Measurements from ENCODE around the gene L3HYPDH. TPM values are rescaled to one million over a fixed set of nuclear protein-coding genes. Genes with fewer than 3 reads are reported as not detected.
A peak's percentile ranks its signal among the peaks of the same experiment; 100 is the strongest.
"Not testable (repeated sequence)": the region's sequence is repeated elsewhere in the genome, so short reads cannot be mapped to it uniquely, and the experiment has no call there.

Gene L3HYPDH
- polyA plus RNA-seq, 3 donors = 34.9 to 63.4 (median 51.9) TPM

DNA sequence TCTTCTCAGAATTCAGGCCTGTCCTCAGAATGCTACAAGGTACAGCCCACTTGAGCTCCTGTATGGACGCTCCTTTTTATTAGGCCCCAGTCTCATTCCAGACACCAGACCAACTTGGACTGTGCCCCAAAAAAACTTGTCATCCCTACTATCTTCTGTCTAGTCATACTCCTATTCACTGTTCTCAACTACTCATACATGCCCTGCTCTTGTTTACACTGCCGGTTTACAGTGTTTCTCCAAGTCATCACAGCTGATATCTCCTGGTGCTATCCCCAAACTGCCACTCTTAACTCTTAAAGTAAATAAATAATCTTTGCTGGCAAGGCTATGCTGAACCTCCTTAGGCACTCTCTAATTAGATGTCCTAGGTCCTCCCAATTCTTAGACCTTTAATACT is 35.5 kb downstream of the L3HYPDH start:
- not testable (repeated sequence) for DNase-seq (ENCODE audit: extremely low read depth in 1 of 11, low read depth in 9 of 11, low spot score in 4 of 11)

GRCh38 chr14:59439256-59439965 is 44.8 kb downstream of the L3HYPDH start:
- DNase-seq (ENCODE audit: extremely low read depth in 1 of 11, low read depth in 9 of 11, low spot score in 4 of 11) = no peak

- DNase-seq (ENCODE audit: extremely low read depth in 1 of 11, low read depth in 9 of 11, low spot score in 4 of 11) = no peak
Observed at GRCh38 chr14:59438195-59438647, 46.0 kb downstream of the L3HYPDH start.

- no peak for DNase-seq (ENCODE audit: extremely low read depth in 1 of 11, low read depth in 9 of 11, low spot score in 4 of 11)
Observed at GRCh38 chr14:59435987-59436386, 48.2 kb downstream of the L3HYPDH start.

DNA sequence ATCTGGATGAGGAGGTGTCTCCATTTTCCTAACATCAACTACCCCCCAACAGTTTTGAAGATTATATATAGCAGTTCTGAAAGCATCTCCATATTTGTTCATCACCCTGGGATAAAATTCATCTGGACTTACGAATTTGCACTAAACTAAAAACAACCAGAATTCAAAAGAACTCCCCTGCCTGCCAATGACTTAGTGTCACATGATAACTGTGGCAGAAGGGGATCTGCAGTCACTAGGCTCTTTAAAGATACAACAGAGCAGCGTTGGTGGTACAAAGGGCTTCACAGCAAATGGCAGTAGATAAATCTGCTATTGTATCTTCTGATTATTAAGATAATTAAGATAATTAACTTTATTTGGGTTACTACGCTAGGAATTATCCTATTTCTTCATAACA is 49.1 kb downstream of the L3HYPDH start:
- DNase-seq (ENCODE audit: extremely low read depth in 1 of 11, low read depth in 9 of 11, low spot score in 4 of 11) = no peak

DNA sequence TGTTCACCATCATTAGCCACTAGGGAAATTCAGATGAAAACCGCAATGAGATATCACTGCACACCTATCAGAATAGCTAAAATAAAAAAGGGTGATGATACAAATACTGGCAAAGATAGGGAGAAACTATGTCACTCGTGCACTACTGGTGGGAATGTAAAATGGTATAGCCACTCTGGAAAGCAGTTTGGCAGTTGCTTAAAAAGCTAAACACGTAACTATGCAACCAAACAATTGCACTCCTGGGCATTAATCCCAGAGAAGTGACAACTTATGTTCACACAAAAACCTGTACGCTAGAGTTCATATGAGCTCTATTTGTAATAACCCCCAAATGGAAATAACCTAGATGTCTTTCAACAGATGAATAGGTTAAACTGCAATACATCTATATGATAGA is 54.4 kb downstream of the L3HYPDH start:
- DNase-seq (ENCODE audit: extremely low read depth in 1 of 11, low read depth in 9 of 11, low spot score in 4 of 11) = no peak

DNA sequence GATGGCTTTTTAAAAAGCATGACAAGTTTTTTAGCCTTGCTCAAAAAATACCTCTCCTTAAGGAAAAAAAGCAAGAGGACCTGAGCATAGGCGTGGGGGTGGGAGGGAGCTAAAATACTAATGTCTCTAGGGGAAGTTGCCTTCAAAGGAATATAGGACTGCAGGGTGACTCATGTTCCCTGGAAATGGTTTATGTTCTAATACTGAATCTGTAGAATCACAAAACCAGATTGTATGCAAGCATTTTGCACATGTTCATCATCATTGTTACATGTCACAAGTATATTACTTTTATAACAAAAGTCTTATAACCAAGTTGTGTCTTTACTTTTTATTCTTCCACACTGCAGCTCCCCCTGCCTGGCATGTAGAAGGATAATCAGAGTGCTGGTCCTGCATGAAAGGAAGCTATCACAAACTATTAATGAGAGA is 55.6 kb downstream of the L3HYPDH start:
- no peak for DNase-seq (ENCODE audit: extremely low read depth in 1 of 11, low read depth in 9 of 11, low spot score in 4 of 11)

GRCh38 chr14:59427653-59428580 is 56.3 kb downstream of the L3HYPDH start:
- no peak for DNase-seq (ENCODE audit: extremely low read depth in 1 of 11, low read depth in 9 of 11, low spot score in 4 of 11)

DNA sequence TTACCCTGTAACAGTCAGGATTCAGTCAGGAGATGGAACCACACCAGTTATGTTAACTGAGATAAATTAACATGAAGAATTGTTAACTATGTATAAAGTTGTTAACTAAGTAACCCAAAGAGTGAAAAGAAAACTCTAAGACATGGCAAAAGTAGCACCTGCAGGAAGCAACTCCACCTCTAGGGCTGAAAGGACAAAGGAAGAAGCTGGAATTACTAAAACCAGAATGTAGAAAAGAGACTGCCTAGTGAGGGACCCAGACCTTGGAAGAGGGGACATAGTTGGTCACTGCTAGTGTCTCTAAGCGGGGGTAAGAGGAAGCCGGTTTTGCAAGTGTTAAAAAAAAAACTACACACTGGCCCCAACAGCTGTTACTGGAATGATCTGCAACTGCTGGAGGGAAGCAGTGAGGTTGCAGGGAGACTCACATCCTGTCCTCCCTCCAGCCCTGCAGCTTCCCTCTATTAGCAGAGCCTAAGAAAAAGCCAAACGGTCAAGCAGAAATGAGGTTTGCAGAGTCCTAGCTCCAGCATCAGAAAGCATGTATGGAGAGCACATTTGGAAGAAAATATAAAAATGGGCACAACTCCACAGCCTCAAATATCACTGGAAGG is 58.8 kb downstream of the L3HYPDH start:
- peak in 4 of 11 donors; percentile 31 to 59 (median 56) for DNase-seq (ENCODE audit: extremely low read depth in 1 of 11, low read depth in 9 of 11, low spot score in 4 of 11)

DNA sequence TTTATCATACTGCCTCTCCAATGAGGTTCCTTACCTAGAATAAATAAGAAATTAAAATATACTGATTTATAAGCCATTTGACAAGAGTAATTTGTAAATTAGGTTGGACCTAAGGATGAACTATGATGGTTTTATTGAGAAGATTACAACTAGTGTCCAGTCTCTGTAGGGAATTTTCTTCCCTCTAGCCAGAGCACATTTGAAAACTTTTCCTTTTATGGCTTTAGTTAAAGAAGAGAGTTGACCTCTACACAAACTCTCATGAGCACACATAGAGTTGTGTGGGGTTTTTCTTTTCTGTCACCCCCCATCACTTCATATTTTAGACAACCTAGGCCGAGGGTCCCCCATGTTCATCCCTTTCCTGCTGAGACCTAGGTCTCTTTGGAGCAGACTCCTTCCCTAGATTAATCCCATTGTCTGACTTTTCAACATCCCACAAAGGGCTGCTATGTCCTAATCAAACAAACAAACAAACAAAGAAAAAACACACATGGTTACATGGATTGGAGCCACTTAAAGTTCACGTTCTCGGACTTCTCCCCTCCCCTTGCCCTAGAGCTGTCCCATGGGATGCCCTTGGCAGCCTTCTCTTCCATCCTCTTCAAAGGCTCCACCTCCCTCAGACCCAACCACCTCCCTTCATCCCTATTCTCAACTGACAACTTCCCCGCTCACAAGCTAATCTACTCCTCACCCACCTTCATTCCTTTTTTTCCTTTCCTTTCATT is 59.7 kb downstream of the L3HYPDH start:
- peak in 8 of 11 donors; percentile 66 to 79 (median 74) for DNase-seq (ENCODE audit: extremely low read depth in 1 of 11, low read depth in 9 of 11, low spot score in 4 of 11)

Other genes with a start within 250 kb of the L3HYPDH start
- gene GPR135, start 19.0 kb downstream of the L3HYPDH start, polyA plus RNA-seq (ENCODE audit: insufficient read length in 3 of 3) = 1 to 10 TPM; 3.8 to 7.0 (median 4.2) TPM
- gene JKAMP, start 109 bp upstream of the L3HYPDH start, polyA plus RNA-seq (ENCODE audit: insufficient read length in 3 of 3) = 10 to 100 TPM; 68.2 to 82.0 (median 80.1) TPM
- gene CCDC175, start 92.4 kb upstream of the L3HYPDH start, polyA plus RNA-seq (ENCODE audit: insufficient read length in 3 of 3) = 1 to 10 TPM in 1 of 3 donors, under 1 TPM in 2; 0.43 to 1.4 (median 0.54) TPM